ENCODE measurements around the gene SOCS1.
"Not testable (repeated sequence)": the region's sequence is repeated elsewhere in the genome, so short reads cannot be mapped to it uniquely, and the experiment has no call there.

SOCS1 gene
- total RNA-seq = 16.5 to 37.3 (median 33.3) reads per million in 4 experiments

GRCh38 chr16:11255737-11256660 lies at the start of gene SOCS1:
Gene SOCS1 (minus strand): TSS chr16:11256204. CDS start chr16:11255478, 726 bp downstream.
- peak; percentile 83 for DNase-seq

GRCh38 chr16:11303405-11304138 lies 47.6 kb upstream of the SOCS1 start:
- DNase-seq = no peak

GRCh38 chr16:11302977-11303376 lies 47.0 kb upstream of the SOCS1 start:
- no peak for DNase-seq

- no peak for DNase-seq
Measured at GRCh38 chr16:11301645-11302501, 45.9 kb upstream of the SOCS1 start.

- DNase-seq = no peak
Measured at GRCh38 chr16:11300560-11300892, 44.5 kb upstream of the SOCS1 start.

- DNase-seq = no peak
Measured at GRCh38 chr16:11299865-11300559, 44.0 kb upstream of the SOCS1 start.

- not testable (repeated sequence) for DNase-seq
Measured at GRCh38 chr16:11298950-11299547, 43.0 kb upstream of the SOCS1 start.

GRCh38 chr16:11298143-11298900 lies 42.3 kb upstream of the SOCS1 start:
- DNase-seq = no peak

GRCh38 chr16:11297492-11298142 lies 41.6 kb upstream of the SOCS1 start:
- peak; percentile 27 for DNase-seq

GRCh38 chr16:11296706-11297491 lies 40.9 kb upstream of the SOCS1 start:
- no peak for DNase-seq

GRCh38 chr16:11296351-11296705 lies 40.3 kb upstream of the SOCS1 start:
- DNase-seq = no peak

GRCh38 chr16:11295672-11296071 lies 39.7 kb upstream of the SOCS1 start:
- DNase-seq = no peak

- DNase-seq = no peak
Measured at GRCh38 chr16:11292076-11292748, 36.2 kb upstream of the SOCS1 start.

- DNase-seq = no peak
Measured at GRCh38 chr16:11291091-11291703, 35.2 kb upstream of the SOCS1 start.

- no peak for DNase-seq
Measured at GRCh38 chr16:11290102-11290893, 34.3 kb upstream of the SOCS1 start.

- not testable (repeated sequence) for DNase-seq
Measured at GRCh38 chr16:11289696-11290095, 33.7 kb upstream of the SOCS1 start.

- no peak for DNase-seq
Measured at GRCh38 chr16:11289202-11289601, 33.2 kb upstream of the SOCS1 start.

- no peak for DNase-seq
Measured at GRCh38 chr16:11285842-11286241, 29.8 kb upstream of the SOCS1 start.
